Prostate gland (tissue), 2 donors: ENCODE measurements around the gene FXYD6. TPM values are rescaled to one million over a fixed set of nuclear protein-coding genes. Genes with fewer than 3 reads are reported as not detected.

ENCODE experiments used
- DNase-seq: peaks from one replicate; pipeline ENCODE4 v3.0.0-alpha.2; 2019; ENCODE audit warnings: low spot score
- H3K27ac ChIP-seq, 2 donors: fragments of 200-600 bp; sonication (generic); 2 replicates each; pipeline ENCODE4 v1.5.1; 2017 to 2019
- H3K27me3 ChIP-seq: fragments of 200-600 bp; sonication (generic); replicated peaks from 2 replicates; pipeline ENCODE4 v1.5.1; 2019; ENCODE audit not compliant: insufficient read depth
- H3K36me3 ChIP-seq, 2 donors: fragments of 200-600 bp; sonication (generic); 1 replicate in 1 of 2; 2 replicates in 1 of 2; pipeline versions ENCODE4 v1.5.1 to v1.8.1; 2017 to 2019
- H3K4me1 ChIP-seq: fragments of 200-600 bp; sonication (generic); replicated peaks from 2 replicates; pipeline ENCODE4 v1.5.1; 2019
- H3K4me3 ChIP-seq, 2 donors: fragments of 200-600 bp; sonication (generic); 2 replicates each; pipeline ENCODE4 v1.5.1; 2017 to 2019
- H3K9me3 ChIP-seq: fragments of 200-600 bp; sonication (generic); 2 replicates; pipeline ENCODE4 v1.5.1; 2017
- POLR2A ChIP-seq: fragments of 450-650 bp; IDR thresholded peaks from one replicate; pipeline ENCODE4 v1.6.1; 2016; ENCODE audit warnings: antibody characterized with exemption, mild to moderate bottlenecking
- POLR2AphosphoS5 ChIP-seq: sonication (generic); formaldehyde crosslinking; IDR thresholded peaks from one replicate; pipeline ENCODE4 v1.6.1; 2017; ENCODE audit warnings: antibody characterized with exemption
- WGBS: methylation state at CpG from one replicate; pipeline ENCODE4 v1.1.5; 2018; 5-methylcytosine and 5-hydroxymethylcytosine counted together
- intact Hi-C: fragments of 100-400 bp; cut with DNase I; formaldehyde crosslinking; loops from one replicate; pipeline ENCODE4 v1.14.2; 2022
- total RNA-seq, 2 donors: library from RNA; depleted of rRNA; stranded (reverse); fragments of >200 nt; gene quantifications; one replicate each; pipeline ENCODE4 v1.1.0, GENCODE V29; 2016
- TF ChIP-seq, protein P1 (sequence below), 4 experiments: fragments of 200-600 bp in 2 of 4; fragments of 450-650 bp in 2 of 4; sonication (generic) in 2 of 4; IDR thresholded peaks; 1 replicate in 3 of 4; 2 replicates in 1 of 4; pipeline ENCODE4 v1.5.1; 2016 to 2019; ENCODE audit warnings: antibody characterized with exemption in 4 of 4, mild to moderate bottlenecking in 2 of 4, moderate library complexity in 2 of 4

The FXYD6 gene
- total RNA-seq, 2 donors from 2014 or later: 29.6 to 366 TPM

DNA sequence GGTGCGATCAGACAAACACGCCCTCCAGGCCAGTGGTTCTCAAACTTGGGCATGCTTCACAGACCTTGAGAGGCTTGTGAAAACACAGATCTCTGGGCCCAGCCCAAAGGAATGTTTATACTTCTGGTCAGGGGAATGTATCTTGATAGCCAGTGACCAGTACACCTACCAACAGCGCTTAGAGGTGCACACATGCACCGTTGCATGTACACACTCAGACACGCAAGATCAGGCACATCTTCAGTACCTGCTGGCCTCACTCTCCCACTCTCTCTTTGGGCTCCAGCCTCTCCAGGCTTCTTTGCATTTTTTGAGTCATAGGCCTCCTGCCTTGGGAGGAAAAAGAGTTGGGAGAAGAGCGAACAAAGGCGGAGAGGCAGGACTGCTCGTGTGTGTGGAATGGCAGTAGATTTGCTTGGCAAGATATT, 11.7 kb upstream of the FXYD6 start:
- WGBS: 79% methylated on average over 8 of the region's 8 CpGs
- no peak for DNase-seq
- Histone ChIP-seq H3K27me3 (no peaks in the 10 kb centered on the region), H3K9me3 (no peaks in the 10 kb centered on the region), H3K4me1 (no peaks in the 10 kb centered on the region), H3K36me3 (no peaks in the 10 kb centered on the region), H3K27ac (no peak overlapping the region), H3K4me3 (no peak overlapping the region)
- TF ChIP-seq, protein P1, sequence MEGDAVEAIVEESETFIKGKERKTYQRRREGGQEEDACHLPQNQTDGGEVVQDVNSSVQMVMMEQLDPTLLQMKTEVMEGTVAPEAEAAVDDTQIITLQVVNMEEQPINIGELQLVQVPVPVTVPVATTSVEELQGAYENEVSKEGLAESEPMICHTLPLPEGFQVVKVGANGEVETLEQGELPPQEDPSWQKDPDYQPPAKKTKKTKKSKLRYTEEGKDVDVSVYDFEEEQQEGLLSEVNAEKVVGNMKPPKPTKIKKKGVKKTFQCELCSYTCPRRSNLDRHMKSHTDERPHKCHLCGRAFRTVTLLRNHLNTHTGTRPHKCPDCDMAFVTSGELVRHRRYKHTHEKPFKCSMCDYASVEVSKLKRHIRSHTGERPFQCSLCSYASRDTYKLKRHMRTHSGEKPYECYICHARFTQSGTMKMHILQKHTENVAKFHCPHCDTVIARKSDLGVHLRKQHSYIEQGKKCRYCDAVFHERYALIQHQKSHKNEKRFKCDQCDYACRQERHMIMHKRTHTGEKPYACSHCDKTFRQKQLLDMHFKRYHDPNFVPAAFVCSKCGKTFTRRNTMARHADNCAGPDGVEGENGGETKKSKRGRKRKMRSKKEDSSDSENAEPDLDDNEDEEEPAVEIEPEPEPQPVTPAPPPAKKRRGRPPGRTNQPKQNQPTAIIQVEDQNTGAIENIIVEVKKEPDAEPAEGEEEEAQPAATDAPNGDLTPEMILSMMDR (IDR thresholded peaks at IDR 0.05): no peak
- TF ChIP-seq POLR2AphosphoS5 (no peak), POLR2A (no peak)
- intact Hi-C loops: no loop called here

DNA sequence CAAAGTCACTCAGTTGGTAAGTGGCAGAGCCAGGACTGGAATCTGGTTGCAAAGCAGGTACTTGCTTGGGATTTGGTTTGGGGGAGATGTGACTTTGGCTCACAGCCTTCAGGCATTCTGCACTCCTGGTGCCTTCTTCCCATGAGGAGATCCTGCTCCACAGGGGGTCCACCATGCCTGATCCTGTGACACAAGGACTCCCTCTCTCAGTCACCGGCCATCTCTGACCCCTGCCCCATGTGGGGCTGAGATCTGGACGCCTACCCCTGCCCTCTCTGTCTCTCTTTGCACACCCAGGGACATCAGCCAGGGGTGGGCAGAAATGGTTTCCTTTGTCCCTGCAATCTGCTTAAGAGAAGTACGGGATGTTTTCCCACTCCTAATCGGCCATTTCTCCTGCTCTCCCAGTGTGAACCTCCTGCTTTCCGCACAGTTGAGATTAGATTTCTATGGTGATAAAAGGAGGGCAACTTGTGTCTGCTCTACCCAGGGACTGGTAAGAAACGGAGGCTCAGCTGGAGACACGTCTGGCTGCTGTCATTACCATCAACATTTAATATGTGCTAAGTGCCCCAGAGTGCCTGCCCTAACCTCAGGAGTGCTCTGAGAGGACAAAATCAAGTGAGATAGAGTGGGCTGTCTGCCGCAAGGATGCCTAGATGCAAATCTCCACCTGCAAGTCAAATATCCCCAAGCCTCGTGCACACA, 11.1 kb upstream of the FXYD6 start:
- Histone ChIP-seq H3K9me3 (no peaks in the 10 kb centered on the region), H3K36me3 (no peaks in the 10 kb centered on the region), H3K27me3 (no peaks in the 10 kb centered on the region), H3K27ac (no peak overlapping the region), H3K4me1 (no peaks in the 10 kb centered on the region), H3K4me3 (no peak overlapping the region)
- intact Hi-C loops: no loop called here
- 72% methylated on average over 9 of the region's 9 CpGs for WGBS
- TF ChIP-seq POLR2A (no peak), POLR2AphosphoS5 (no peak)
- TF ChIP-seq, protein P1 (IDR thresholded peaks at IDR 0.05): no peak
- no peak for DNase-seq

DNA sequence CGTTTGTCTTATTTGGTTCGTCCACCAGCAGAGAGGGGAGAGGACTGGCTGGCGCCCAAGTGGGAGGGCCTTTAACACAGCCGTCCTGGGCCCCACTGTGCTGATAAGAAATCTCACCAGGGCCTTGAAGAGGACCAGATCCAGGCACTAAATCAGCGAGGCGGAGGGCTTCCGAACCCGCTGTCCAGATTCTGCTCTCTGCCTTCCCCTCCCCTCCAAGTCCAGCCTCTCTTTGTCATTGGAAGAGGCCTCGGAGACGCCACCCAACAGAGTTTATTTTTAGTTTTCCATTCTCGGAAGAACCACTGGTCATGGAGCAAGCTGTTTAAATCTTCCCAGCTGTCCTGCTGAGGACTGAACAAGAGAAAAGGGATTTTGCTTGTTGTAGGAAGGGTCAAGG, 9.3 kb upstream of the FXYD6 start:
- WGBS: 40% methylated on average over 11 of the region's 11 CpGs

DNA sequence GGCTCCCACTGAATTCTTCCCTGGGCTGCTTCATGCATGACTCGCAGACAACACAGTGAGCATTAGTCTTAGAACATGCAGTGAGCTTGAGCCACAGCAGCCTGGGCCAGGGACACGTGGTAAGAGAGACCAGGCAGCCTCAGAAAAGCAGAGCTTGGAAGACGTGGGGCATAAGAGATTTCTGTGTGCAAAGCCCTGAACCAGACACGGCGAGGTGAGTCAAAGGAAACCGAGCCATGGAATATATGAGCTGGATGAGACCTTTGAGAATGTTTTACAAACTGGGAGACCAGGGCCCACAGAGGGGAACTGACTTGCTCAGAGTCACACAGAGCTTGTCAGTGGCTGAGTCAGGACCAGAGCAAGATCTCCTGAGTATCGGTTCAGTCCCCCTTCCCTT, 8.5 kb upstream of the FXYD6 start:
- H3K27ac ChIP-seq: peak overlapping the region; percentile 24 to 44
- H3K36me3 ChIP-seq: no peaks in the 10 kb centered on the region
- H3K9me3 ChIP-seq: no peaks in the 10 kb centered on the region
- 82% methylated on average over 7 of the region's 7 CpGs for WGBS
- TF ChIP-seq POLR2A (no peak), POLR2AphosphoS5 (no peak)
- TF ChIP-seq, protein P1 (IDR thresholded peaks at IDR 0.05): no peak
- intact Hi-C loops: no loop called here
- no peaks in the 10 kb centered on the region for H3K27me3 ChIP-seq
- no peak for DNase-seq
- no peak overlapping the region for H3K4me3 ChIP-seq
- no peaks in the 10 kb centered on the region for H3K4me1 ChIP-seq

More for the DNA sequence above, 9.3 kb upstream of the FXYD6 start:
- no peaks in the 10 kb centered on the region for H3K27me3 ChIP-seq
- intact Hi-C loops: no loop called here
- no peak for DNase-seq
- H3K4me1 ChIP-seq: no peaks in the 10 kb centered on the region
- peak; percentile 41 for TF ChIP-seq POLR2AphosphoS5
- no peak for TF ChIP-seq POLR2A
- no peaks in the 10 kb centered on the region for H3K36me3 ChIP-seq
- no peaks in the 10 kb centered on the region for H3K9me3 ChIP-seq
- H3K27ac ChIP-seq: peak overlapping the region; percentile 44 to 46
- no peak overlapping the region for H3K4me3 ChIP-seq

DNA sequence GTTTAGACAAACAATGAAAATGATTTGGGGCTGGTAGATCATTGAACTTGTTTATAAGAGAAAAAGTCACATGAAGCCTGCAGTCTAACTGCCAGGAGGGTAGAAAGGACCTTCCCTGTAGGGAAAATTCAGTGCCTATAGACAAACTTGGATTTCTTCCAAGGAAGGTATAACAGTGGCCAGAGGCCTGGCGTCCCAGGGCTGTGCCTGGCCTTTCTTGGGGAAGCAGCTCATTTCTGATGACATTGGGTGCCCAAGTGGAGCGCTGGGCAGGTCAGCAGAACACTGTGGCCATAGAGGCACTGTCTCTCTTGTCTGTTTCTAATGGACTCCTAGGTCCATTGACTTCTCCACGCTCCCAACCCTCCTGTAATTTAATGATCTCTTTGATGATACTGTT, 6.6 kb upstream of the FXYD6 start:
- Histone ChIP-seq H3K4me1 (no peaks in the 10 kb centered on the region), H3K27me3 (no peaks in the 10 kb centered on the region), H3K9me3 (no peaks in the 10 kb centered on the region), H3K4me3 (no peak overlapping the region), H3K27ac (no peak overlapping the region), H3K36me3 (no peaks in the 10 kb centered on the region)
- intact Hi-C loops: no loop called here
- DNase-seq: no peak
- TF ChIP-seq POLR2A (no peak), POLR2AphosphoS5 (no peak)
- TF ChIP-seq, protein P1 (IDR thresholded peaks at IDR 0.05): no peak
- 78% methylated on average over 3 of the region's 3 CpGs for WGBS
